ENCODE measurements around the gene SLC25A10. TPM values are rescaled to one million over a fixed set of nuclear protein-coding genes. Genes with fewer than 3 reads are reported as not detected.

SLC25A10 gene
- total RNA-seq, 4 donors from 2014 or later = 3.4 to 9.3 (median 6.7) TPM

GRCh38 chr17:81684442-81684911, 27.6 kb upstream of the SLC25A10 start:
- DNase-seq (no peak), ATAC-seq (no peak)
- Histone ChIP-seq H3K27me3 (no peaks in the 10 kb centered on the region), H3K9me3 (no peaks in the 10 kb centered on the region), H3K4me1 (peaks cover 23 to 27% of the 10 kb centered on the region in 2 donors), H3K36me3 (peaks cover 0 to 39% of the 10 kb centered on the region in 2 donors), H3K4me3 (peak overlapping the region; percentile 90 to 99 (median 97)), H3K27ac (peak overlapping the region; percentile 73 to 91 (median 82))
- TF ChIP-seq POLR2A (IDR thresholded peaks at IDR 0.05) = no peak
- no peak for TF ChIP-seq CTCF (IDR thresholded peaks at IDR 0.05 in 4 of 5, conservative IDR thresholded peaks at IDR 0.05 in 1 of 5)
- intact Hi-C loops (cut with DNase I; ENCODE audit: low total_unique reads) = no loop called here
- in situ Hi-C loops (cut with MboI; ENCODE audit: low sequenced_read_pairs in 4 of 4) = no loop called here

GRCh38 chr17:81685108-81685507, 27.0 kb upstream of the SLC25A10 start:
- no peaks in the 10 kb centered on the region for H3K9me3 ChIP-seq
- intact Hi-C loops (cut with DNase I; ENCODE audit: low total_unique reads) (no loop called here), in situ Hi-C loops (cut with MboI; ENCODE audit: low sequenced_read_pairs in 4 of 4) (no loop called here)
- no peaks in the 10 kb centered on the region for H3K27me3 ChIP-seq
- H3K4me1 ChIP-seq = peaks cover 23 to 27% of the 10 kb centered on the region in 2 donors
- H3K36me3 ChIP-seq = peaks cover 0 to 45% of the 10 kb centered on the region in 2 donors
- H3K27ac ChIP-seq = peak overlapping the region in 1 of 4 donors; percentile 86
- TF ChIP-seq POLR2A (IDR thresholded peaks at IDR 0.05) (no peak), CTCF (IDR thresholded peaks at IDR 0.05 in 4 of 5, conservative IDR thresholded peaks at IDR 0.05 in 1 of 5) (no peak)
- no peak for ATAC-seq
- DNase-seq = no peak
- H3K4me3 ChIP-seq = peak overlapping the region; percentile 90 to 99 (median 97)

GRCh38 chr17:81686614-81687013, 25.5 kb upstream of the SLC25A10 start:
- Histone ChIP-seq H3K9me3 (no peaks in the 10 kb centered on the region), H3K27ac (no peak overlapping the region), H3K4me1 (peaks cover 23 to 27% of the 10 kb centered on the region in 2 donors), H3K36me3 (peaks cover 0 to 60% of the 10 kb centered on the region in 2 donors), H3K4me3 (no peak overlapping the region), H3K27me3 (no peaks in the 10 kb centered on the region)
- no peak for DNase-seq
- in situ Hi-C loops (cut with MboI; ENCODE audit: low sequenced_read_pairs in 4 of 4) = no loop called here
- intact Hi-C loops (cut with DNase I; ENCODE audit: low total_unique reads) = no loop called here
- ATAC-seq = no peak
- no peak for TF ChIP-seq POLR2A (IDR thresholded peaks at IDR 0.05)
- TF ChIP-seq CTCF (IDR thresholded peaks at IDR 0.05 in 4 of 5, conservative IDR thresholded peaks at IDR 0.05 in 1 of 5) = no peak

- TF ChIP-seq POLR2A (IDR thresholded peaks at IDR 0.05) = no peak
- no peak for TF ChIP-seq CTCF (IDR thresholded peaks at IDR 0.05 in 4 of 5, conservative IDR thresholded peaks at IDR 0.05 in 1 of 5)
- in situ Hi-C loops (cut with MboI; ENCODE audit: low sequenced_read_pairs in 4 of 4) (no loop called here), intact Hi-C loops (cut with DNase I; ENCODE audit: low total_unique reads) (no loop called here)
- no peaks in the 10 kb centered on the region for H3K9me3 ChIP-seq
- ATAC-seq (no peak), DNase-seq (no peak)
- H3K4me1 ChIP-seq = peaks cover 14 to 19% of the 10 kb centered on the region in 2 donors
- H3K27me3 ChIP-seq = no peaks in the 10 kb centered on the region
- no peak overlapping the region for H3K27ac ChIP-seq
- peaks cover 0 to 74% of the 10 kb centered on the region in 2 donors for H3K36me3 ChIP-seq
- no peak overlapping the region for H3K4me3 ChIP-seq
Observed at GRCh38 chr17:81687770-81688541, 24.1 kb upstream of the SLC25A10 start.
